ENCODE results near the gene SLX4IP. TPM values are rescaled to one million over a fixed set of nuclear protein-coding genes. Genes with fewer than 3 reads are reported as not detected.

SLX4IP gene
- total and polyA plus RNA-seq, 12 donors, result 2.8 to 8.2 (median 4.8) TPM

GRCh38 chr20:10672624-10673127 is 237.6 kb downstream of the SLX4IP start:
- Histone ChIP-seq H3K9me3 (replicated peaks in 1 of 3) (no peaks in the 10 kb centered on the region), H3K27me3 (no peaks in the 10 kb centered on the region), H3K4me3 (peak overlapping the region; percentile 10 to 75 (median 54)), H3K36me3 (replicated peaks in 1 of 2) (no peaks in the 10 kb centered on the region), H3K4me1 (replicated peaks in 1 of 2) (peaks cover 12 to 13% of the 10 kb centered on the region in 2 donors), H3K27ac (peak overlapping the region in 4 of 5 donors; percentile 54 to 97 (median 90))
- TF ChIP-seq POLR2A (IDR thresholded peaks at IDR 0.05) (no peak), CTCF (IDR thresholded peaks at IDR 0.05) (no peak)
- WGBS, 4 donors, result 0 to 2% (median 0%) methylated on average over 16 to 47 of the region's 47 CpGs
- intact Hi-C loops (cut with DNase I), result loop anchor here in 1 of 2 donors (10.0 kb wide), 1 partner anchor 602 kb away; no protein-coding TSS in a partner anchor
- DNase-seq, result peak; percentile 55 to 79 (median 68)

GRCh38 chr20:10673176-10673841 is 238.2 kb downstream of the SLX4IP start:
- Histone ChIP-seq H3K27me3 (no peaks in the 10 kb centered on the region), H3K9me3 (replicated peaks in 1 of 3) (no peaks in the 10 kb centered on the region), H3K4me3 (peak overlapping the region; percentile 43 to 75 (median 63)), H3K36me3 (replicated peaks in 1 of 2) (no peaks in the 10 kb centered on the region), H3K4me1 (replicated peaks in 1 of 2) (peaks cover 12 to 13% of the 10 kb centered on the region in 2 donors), H3K27ac (peak overlapping the region; percentile 52 to 97 (median 87))
- TF ChIP-seq POLR2A (IDR thresholded peaks at IDR 0.05) (no peak), CTCF (IDR thresholded peaks at IDR 0.05) (no peak)
- WGBS, 4 donors, result 0% methylated on average over 25 to 73 of the region's 73 CpGs
- intact Hi-C loops (cut with DNase I), result loop anchor here in 1 of 2 donors (10.0 kb wide), 1 partner anchor 601 kb away; no protein-coding TSS in a partner anchor
- peak in 3 of 7 donors; percentile 36 to 48 (median 37) for DNase-seq

GRCh38 chr20:10673842-10674683 is 239.0 kb downstream of the SLX4IP start, which contains the start of gene JAG1:
Gene JAG1, minus strand, starts transcription at chr20:10673999. Its CDS starts 469 bp downstream, at chr20:10673530.
- peak within 1 kb of the TSS; percentile 43 to 75 (median 63) for H3K4me3 ChIP-seq
- peak; percentile 73 to 89 for TF ChIP-seq POLR2A (IDR thresholded peaks at IDR 0.05)
- no peak for TF ChIP-seq CTCF (IDR thresholded peaks at IDR 0.05)
- no peaks in the 10 kb centered on the region for H3K9me3 ChIP-seq (replicated peaks in 1 of 3)
- intact Hi-C loops (cut with DNase I), result loop anchor here in 1 of 2 donors (10.0 kb wide), 1 partner anchor 601 kb away; no protein-coding TSS in a partner anchor
- H3K27me3 ChIP-seq, result no peaks in the 10 kb centered on the region
- H3K4me1 ChIP-seq (replicated peaks in 1 of 2), result peaks cover 12 to 13% of the 10 kb centered on the region in 2 donors
- peak; percentile 93 to 96 (median 95) for DNase-seq
- WGBS, 4 donors, result 0 to 1% (median 0%) methylated on average over 19 to 84 of the region's 84 CpGs
- no peaks in the 10 kb centered on the region for H3K36me3 ChIP-seq (replicated peaks in 1 of 2)
- H3K27ac ChIP-seq, result peak within 1 kb of the TSS; percentile 52 to 97 (median 87)

Measured in adrenal gland (tissue), 12 donors.